T47D (cell line): ENCODE results near the gene GRWD1.
"Not testable (repeated sequence)": the region's sequence is repeated elsewhere in the genome, so short reads cannot be mapped to it uniquely, and the experiment has no call there.

ENCODE experiments used
- DNase-seq, 2 experiments: peaks; one replicate each; pipeline versions ENCODE4 v3.0.0 to v3.0.0-alpha.2; 2011 to 2012; ENCODE audit warnings: low read depth in 1 of 2, low spot score in 1 of 2
- JUND ChIP-seq: IDR thresholded peaks from 2 replicates; pipeline ENCODE4 v1.6.1; 2012; ENCODE audit warnings: low read depth
- in situ Hi-C: cut with HindIII; loops from 2 replicates; pipeline ENCODE4 v1.10.0; 2016; ENCODE audit warnings: low sequenced_read_pairs, low pct_unique_long_range_greater_than_20kb

The GRWD1 gene

DNA sequence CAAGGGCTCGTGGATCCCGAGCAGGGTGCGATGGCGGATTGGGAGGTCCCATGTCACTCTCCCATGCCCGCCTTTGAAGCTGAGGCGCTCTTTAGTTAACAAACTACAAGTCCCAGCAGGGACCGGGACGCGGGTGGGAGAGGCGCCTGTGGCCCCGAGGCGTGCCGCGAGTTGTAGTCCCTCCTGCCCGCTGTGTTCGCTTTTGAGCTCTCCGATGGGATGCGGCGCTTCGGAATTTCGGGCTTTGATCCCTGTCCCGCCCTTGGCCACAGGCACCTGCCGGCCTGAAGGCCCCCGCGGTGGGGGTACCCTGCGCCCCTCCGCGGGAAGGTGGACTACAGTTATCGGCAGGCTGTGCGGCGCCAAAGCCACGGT, 34.4 kb downstream of the GRWD1 start:
- no peak for DNase-seq
- TF ChIP-seq JUND, result no peak
- in situ Hi-C loops, result no loop called here

DNA sequence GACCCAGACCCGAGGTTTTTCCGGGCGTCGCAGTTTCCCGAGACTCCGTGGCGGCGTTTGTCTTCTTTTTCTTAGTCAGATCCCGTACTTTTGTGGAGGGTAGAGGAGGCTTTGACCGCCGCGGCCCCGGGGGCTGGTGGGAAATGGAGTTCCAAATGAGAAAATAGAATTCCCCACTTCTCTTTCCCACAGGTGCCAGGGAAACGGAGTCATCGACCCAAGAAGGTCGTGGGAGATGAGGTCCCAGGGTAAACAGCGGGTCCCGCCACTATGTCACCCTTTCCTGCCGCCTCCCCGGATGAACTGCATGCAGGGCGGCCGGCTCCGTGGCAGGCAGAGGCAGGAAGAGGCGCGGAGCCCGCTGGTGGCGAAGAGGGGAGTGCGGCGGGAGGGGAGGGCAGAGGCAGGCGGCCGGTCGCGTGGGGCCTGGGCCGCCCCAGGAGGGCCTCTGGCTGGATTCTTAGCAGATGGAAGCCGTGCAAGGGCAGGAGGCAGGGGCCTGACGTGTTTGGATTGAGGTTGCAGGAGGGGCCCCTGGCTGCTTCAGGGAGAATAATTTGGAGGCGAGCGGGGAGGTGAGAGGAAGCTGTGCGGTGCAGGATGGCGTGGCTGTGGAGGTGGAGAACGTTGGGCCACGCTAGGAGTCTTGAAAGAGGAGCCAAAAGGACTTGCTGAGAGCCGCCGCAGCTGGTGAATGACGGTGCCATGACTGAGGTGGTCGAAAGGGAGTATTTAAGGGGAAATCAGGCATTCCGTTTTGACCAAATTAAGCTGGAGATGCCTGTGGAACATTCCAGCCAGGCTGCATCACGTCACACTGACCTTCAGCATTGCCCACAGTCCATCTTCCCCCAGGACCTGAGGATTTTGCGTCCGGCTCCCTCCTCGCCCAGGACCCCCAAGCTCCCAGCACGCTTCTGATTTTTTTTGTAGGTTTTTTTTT, 35.0 kb downstream of the GRWD1 start:
- DNase-seq, result no peak
- in situ Hi-C loops, result no loop called here
- no peak for TF ChIP-seq JUND

DNA sequence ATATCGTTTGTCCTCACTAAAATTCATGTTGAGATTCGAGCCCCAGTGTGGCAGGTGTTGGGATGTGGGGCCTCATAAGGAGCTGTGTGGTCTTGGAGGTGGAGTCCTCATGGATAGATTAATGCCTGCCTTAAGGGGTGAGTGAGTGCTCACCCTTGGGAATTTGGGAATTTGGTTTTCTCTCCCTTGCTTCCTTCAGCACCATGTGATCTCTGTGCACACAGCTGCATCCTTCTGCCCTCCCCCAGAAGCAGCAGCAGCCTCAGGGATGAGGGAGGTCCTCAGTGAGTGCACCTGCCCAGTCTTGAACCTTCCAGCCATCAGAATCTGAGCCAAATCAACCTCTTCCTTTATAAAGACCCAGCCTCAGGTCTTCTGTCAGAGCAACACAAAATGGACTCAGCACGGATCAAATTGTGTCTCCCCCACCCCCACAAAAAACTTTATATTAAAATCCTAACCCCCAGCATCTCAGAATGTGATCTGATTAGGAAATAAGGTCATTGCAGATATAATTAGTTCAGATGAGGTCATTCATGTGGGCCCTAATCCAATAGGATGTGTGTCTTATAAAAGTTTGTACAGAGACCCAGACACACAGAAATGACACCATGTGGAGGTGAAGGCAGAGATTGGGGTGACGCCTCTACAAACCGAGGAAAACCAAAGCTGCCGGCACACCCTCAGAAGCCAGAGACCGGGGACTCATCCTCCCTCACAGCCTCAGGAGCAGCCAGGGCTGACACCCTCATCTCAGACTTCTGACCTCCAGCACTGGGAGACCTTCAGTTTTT, 36.3 kb downstream of the GRWD1 start:
- DNase-seq, result peak in 1 of 2 experiments; percentile 54
- in situ Hi-C loops, result no loop called here
- TF ChIP-seq JUND, result no peak

DNA sequence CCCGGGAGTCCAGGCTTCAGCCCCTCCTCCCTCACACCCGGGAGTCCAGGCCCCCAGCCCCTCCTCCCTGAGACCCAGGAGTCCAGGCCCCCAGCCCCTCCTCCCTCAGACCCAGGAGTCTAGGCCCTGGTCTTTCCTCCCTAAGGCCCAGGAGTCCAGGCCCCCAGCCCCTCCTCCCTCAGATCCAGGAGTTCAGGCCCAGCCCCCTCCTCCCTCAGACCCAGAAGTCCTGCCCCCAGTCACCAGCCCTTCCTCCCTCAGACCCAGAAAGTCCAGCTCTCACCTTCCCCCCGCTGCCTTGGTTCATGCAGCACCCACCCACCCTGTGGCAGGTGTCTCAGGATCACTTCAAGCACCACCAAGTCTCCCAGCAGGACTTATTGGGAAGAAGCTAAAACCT, 37.5 kb downstream of the GRWD1 start:
- in situ Hi-C loops, result no loop called here
- DNase-seq, result no peak

DNA sequence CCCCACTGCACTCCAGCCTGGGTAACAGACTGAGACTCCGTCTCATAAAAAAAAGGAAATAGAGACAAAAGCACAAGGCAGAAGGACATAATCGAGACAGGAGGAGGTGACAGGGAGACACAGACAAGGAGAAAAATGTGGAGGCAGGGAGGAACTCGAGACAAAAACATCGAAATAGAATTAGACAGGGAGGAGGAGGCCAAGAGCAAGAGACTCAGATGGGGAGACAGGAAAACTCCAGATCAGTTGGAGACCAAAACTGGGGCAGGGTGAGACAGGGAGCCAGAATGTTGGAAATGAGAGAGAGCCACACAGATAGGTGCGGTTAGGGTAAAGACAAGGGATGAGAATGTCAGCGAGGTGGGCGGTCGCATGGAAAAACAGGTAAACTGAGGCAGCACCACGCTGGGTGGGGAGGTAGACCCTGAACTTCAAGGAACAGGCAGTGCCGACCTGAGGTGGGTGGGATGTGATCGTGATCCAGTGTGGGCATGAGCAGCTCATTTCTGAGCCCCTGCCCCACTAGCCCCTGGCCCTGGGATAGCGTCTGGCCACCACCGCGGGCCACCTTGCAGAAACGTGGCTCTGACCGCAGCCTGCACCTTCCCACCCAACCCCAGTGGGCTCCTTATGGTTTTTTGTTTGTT, 38.6 kb downstream of the GRWD1 start:
- no peak for DNase-seq
- TF ChIP-seq JUND, result no peak
- in situ Hi-C loops, result no loop called here

More for the DNA sequence above, 37.5 kb downstream of the GRWD1 start:
- TF ChIP-seq JUND, result no peak

DNA sequence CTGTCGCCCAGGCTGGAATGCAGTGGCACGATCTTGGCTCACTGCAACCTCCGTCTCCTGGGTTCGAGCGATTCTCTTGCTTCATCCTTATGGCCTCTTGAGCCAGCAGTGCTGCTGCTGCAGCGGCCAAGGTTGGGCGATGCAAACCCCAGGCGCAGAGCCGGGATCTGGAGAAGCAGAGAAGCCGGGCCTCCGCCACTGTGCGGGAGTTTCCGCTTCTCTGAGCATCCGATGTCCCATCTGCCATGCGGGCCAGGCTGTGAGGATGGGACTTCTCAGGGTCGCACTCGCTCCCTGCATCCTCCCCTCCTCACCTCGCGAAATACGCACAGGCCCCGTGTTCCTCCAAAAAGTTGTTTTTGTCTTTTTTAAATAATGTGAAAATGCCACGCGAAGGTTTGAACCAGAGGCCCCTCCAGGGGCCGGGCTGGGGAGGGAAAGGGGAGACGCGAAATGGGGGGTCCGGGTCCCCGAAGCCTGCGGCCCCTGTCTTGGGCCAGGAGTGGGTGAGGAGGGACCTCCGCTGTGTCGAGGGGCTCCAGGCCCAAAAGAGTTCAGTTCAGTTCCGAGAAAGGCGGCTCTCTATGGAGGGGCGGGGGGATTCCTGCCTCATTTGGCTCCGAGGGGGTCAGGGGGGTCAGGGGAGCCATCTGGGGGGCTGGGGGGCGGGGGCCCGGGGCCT, 39.3 kb downstream of the GRWD1 start:
- TF ChIP-seq JUND, result no peak
- no peak for DNase-seq
- in situ Hi-C loops, result no loop called here

DNA sequence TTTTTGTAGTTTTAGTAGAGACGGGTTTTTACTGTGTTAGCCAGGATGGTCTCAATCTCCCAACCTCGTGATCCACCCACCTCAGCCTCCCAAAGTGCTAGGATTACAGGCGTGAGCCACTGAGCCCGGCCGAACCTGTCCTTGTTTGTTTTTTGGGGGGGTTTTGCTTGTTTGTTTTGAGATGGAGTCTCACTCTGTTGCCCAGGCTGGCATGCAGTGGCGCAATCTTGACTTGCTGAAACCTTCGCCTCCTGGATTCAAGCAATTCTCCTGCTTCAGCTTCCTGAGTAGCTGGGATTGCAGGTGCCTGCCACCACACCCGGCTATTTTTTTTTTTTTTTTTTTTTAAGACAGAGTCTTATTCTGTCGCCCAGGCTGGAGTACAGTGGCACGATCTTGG, 40.9 kb downstream of the GRWD1 start:
- in situ Hi-C loops, result not testable (repeated sequence)
- DNase-seq, result peak in 1 of 2 experiments; percentile 84

DNA sequence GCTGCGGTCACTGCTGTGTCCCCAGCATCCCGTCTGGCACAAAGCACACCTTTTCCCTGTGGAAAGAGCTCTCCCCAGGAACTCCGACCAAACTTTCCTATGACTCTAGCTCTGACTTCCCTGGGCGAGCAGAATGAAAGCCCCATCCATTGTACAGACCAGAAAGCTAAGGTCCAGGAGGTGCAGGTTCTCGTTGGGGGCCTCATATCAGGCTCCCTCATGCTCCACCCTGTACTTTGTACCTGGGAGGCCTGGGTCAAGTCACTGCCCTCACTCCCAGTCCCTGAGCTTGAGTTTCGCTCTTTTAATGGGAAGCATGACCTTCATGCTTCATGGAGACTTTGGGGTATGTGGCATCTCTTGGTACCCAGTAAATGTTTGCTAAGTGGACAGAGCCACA, 41.8 kb downstream of the GRWD1 start:
- no peak for TF ChIP-seq JUND
- in situ Hi-C loops, result no loop called here
- DNase-seq, result no peak

DNA sequence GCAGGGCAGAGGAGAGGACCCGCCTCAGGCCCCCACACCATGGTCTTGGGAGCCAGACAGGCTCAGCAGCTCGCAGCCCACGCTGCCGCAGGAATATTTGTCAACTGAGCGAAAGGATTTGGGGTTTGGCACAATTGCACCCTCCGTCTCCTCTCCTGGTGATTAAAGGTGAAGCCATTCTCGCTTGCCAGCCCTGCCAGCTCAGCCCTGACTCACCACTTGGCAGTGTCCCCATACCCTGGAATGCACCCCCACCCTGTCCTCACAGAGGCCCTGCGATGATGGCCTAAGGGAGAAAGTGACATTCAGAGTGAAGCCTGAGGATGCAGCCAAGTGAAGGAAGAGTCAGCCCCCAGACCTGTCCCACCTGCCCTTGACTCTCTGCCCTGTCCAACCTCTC, 42.2 kb downstream of the GRWD1 start:
- DNase-seq, result peak; percentile 67 to 91
- TF ChIP-seq JUND, result peak; percentile 69; the same call in 1 of the 2 replicates
- in situ Hi-C loops, result no loop called here

DNA sequence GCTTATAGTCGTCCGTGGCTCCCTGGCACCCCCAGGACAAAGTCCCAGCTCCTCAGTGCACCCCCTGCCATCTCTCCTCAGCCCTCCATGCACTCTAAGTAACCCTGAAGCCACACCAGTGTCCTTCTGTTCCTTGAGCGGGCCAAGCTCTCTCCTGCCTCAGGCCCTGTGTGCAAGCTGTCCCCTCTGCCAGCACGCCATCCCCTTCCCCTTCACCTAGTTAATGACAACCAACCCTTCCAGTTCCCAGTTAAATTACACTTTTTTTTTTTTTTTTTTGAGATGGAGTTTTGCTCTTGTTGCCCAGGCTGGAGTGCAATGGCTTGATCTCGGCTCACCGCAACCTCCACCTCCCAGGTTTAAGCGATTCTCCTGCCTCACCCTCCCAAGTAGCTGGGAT, 42.7 kb downstream of the GRWD1 start:
- in situ Hi-C loops, DNase-seq: not testable (repeated sequence)

DNA sequence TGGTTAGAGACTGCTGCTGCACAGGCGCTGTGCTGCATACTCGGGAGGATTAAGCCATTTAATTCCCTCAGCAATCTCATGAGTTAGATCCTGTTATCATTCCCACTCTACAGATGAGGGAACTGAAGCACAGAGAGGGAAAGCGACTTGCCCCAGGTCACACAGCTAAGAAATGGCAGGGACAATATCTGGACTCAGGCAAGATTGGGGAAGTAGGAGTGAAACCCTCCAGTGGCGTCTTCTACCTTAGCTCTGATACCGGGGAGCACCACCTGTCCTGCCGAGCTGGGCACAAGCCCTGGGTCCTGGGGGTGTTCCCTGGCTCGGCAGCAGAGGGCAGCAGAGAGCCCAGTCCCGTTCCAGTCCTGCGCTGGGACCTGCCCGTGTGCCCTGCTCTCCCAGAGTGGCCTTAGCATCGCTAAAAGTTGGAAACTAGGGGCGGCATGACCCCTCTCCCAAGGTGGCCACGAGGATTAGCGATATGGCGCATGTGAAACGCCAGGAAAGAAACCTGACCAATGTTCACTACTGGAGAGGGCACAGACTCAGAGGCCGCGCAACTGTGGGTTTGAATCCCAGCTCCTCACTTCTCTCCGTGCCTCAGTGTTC, 43.9 kb downstream of the GRWD1 start:
- no peak for TF ChIP-seq JUND
- peak; percentile 57 to 78 for DNase-seq
- in situ Hi-C loops, result no loop called here
